NCI-H128 (cell line): ENCODE results near the gene CELA2A.
A peak's percentile ranks its signal among the peaks of the same experiment; 100 is the strongest.
"Not testable (repeated sequence)": the region's sequence is repeated elsewhere in the genome, so short reads cannot be mapped to it uniquely, and the experiment has no call there.

Experiments
- DNase-seq: peaks from one replicate; lab custom pipeline; 2025; ENCODE audit not compliant: unreplicated experiment; lab: John Stamatoyannopoulos, UW

Gene CELA2A

DNA sequence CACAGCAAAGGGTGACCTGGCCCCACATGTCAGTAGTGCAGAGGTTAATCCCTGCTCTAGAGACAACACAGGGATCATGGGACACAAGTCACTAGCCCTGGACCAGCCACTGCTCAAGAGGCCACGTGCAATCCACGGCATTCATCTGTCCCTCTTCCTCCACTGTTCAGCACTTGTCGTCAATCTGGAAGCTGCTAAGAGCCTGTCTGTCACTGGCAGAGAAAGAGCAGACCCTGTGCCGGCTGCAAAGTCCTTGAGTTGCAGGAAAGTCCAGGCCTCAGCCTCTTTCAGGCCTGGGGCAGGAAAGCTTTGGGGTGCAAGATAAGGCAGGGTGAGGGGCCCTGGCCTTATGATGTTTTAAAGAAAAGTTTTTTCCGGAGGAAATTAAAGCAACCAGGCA, 36.1 kb downstream of the CELA2A start:
- no peak for DNase-seq

DNA sequence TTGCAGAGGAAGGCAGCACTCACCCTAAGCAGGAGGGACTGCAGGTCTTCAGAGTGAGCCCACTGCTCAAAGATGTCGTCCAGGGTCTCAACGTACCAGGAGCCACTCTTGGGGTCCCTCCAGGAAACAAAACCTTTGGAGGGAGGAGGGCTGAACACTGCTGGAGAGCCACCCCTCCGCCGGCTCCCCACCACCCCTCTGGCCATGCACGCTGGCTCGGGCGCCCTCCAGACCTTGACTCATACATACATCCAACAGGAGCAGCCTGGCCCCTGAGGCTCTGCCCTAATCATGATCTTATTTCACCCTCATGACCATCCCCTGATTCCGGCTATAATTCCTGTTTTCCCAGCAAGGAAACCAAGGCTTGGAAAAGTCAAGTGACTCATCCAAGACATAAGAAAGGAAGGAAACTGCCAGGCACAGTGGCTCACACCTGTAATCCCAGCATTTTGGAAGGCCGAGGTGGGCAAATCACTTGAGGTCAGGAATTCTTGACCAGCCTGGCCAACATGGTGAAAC, 37.4 kb downstream of the CELA2A start:
- DNase-seq, result no peak

GRCh38 chr1:15500184-15501178, 43.9 kb downstream of the CELA2A start:
- DNase-seq, result no peak

DNA sequence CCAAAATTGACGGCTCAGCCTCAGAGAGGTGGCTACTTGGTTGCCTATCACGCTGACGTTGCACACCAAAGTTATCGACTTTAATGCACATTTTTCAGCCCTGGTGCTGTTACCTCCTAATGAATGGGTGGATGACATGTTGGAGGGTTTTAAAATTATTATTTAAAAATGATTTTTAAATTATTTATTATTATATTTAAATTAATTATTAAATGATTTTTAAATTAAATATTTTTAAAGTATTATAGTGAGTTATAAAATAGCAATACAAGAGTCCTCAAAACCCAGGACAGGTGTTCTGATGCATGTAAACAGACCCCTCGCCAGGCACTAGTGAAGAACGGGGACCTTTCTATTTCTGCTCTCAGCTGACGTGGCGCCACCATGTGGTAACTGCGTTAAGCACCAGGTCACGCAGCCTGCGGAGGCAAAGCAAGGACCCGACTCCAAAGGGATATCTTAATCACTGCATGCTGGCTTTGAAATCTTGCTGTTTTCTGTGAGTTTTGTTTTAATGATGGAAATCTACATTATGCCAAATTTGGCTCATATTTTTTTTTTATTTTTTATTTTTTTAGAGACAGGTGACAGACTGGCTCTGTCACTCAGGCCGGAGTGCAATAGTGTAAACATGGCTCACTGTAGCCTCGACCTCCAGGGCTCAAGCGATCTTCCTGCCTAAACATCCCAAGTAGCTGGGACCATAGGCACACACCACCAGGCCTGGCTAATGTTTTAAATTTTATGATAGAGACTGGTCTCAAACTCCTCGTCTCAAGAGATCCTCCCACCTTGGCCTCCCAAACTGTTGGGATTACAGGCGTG, 44.9 kb downstream of the CELA2A start:
- DNase-seq, result peak; percentile 30

GRCh38 chr1:15504436-15504835, 47.9 kb downstream of the CELA2A start:
- no peak for DNase-seq

- DNase-seq, result no peak
These were observed 50.3 kb downstream of the CELA2A start for GRCh38 chr1:15506831-15507230.

DNA sequence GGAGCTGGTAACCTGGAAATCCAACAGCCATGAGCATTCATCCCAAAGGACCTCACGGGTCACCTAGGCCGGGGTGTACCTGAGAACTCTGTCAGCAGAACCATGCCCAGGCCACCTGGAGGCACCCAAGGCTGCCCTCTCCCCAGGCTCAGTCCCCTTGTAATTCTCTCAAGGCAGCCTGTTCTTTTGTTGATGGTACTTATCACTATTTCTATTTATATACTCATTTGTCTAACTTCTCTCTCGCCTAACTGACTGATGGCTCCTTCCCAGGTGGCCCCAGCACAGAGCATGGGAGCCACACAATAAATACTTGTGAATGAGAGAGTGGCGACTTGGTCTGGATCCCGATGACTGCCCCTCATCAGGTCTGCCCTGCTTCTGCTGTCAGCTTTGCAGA, 50.7 kb downstream of the CELA2A start:
- no peak for DNase-seq

DNA sequence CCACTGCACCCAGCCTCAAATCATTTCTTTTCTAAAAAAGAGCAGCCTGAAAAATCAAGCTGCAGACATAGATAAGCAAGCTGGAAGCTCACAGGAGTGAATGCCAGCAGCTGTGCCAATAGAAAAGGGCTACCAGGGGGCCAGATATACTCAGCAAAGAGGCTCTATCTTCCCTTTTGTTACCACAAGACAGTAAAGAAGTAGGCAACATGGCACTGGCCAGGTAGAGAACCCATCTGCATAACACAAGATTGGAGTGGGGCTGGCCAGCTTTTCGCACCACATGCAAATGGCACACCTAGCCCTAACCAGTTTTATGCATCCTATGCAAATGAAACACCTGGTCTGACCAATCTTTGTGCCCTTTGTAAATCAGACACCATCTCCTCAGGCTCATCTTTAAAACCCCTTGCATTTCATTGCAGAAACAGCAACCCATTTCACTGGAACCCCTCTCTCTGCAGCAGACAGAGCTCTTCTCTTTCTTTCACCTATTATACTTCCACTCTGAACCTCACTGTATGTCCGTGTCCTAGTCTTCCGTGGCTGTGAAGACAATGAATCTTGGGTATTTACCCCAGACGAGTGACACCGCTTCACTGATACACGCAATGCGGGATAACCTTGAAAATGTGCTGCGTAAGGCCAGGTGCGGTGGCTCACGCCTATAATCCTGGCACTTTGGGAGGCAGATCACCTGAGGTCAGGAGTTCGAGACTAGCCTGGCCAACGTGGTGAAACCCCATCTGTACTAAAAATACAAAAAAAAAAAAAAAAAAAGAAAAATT, 52.4 kb downstream of the CELA2A start:
- no peak for DNase-seq

- DNase-seq, result no peak
These were observed 53.1 kb downstream of the CELA2A start for GRCh38 chr1:15509586-15509985.

DNA sequence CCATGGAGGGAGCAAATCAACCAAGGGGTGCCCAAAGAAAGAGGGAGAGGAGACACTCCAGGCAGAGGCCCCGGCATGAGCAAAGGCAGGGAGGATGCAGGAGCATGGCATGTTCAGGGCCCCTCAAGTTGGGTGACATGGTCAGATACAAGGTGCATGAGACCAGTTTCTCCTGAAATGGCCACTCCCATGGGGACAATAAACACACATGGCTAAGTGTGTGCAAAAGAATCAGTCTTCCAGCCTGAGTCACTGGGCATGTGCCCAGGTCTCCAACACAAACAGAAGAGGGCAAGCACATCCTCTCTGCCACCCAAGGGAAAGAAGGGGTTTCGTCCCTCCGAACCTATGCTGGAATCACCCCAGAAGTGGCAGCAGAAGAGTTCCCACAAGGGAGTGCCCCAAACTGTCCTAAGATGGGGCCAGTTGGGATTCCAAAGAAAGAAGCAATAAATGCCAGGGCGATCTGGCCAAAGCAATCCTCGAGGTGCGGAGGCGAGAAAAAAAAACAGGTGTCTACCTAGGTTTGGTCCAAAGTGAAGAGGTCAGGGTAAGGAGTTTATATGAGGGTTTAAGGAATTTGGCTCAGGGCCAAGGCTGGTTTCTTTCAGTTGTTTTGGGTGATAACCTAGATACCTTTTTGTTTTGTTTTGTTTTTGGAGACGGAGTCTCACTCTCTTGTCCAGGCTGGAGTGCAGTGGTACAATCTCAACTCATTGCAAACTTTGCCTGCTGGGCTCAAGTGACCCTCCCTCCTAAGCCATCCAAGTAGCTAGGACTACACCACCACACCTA, 54.3 kb downstream of the CELA2A start:
- DNase-seq, result no peak

DNA sequence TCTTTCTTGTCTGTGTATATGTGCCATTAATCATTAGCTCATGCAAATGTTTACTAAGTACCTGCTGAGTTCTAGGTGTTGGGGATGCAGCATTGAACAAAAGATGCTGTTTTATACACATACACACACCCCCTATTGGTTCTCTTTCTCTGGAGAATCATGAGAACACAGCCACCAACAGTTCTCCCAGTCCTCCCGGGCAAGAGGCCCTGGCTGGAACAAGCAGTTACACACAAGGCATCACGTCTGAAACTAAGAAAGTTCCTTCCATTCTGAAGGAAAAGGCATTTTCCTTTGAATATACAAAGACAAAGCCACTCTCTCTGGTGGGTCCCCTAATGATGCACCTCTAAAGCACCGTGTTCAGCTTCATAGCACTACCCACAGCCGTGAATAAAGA, 56.7 kb downstream of the CELA2A start:
- no peak for DNase-seq

DNA sequence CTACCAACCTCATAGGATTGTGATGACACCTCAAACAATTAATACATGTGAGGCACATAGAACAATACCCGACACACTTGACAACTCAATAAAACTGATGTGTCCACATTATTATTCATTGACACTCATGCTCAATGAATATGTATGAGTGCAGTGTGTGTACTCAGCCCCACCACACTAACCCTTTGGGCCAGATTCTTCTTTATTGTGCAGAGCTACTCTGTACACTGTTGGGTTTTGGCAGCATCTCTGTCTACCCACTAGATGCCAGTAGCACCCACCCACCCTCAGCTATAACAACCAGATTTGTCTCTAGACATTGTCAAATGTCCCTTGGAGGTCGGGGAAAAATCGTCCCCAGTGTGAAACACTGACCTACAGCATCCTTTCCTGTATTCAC, 57.4 kb downstream of the CELA2A start:
- no peak for DNase-seq

- not testable (repeated sequence) for DNase-seq
These were observed 58.0 kb downstream of the CELA2A start for GRCh38 chr1:15514557-15514956.

GRCh38 chr1:15515022-15515663, 58.6 kb downstream of the CELA2A start:
- DNase-seq, result no peak

GRCh38 chr1:15519625-15520024, 63.1 kb downstream of the CELA2A start:
- no peak for DNase-seq

DNA sequence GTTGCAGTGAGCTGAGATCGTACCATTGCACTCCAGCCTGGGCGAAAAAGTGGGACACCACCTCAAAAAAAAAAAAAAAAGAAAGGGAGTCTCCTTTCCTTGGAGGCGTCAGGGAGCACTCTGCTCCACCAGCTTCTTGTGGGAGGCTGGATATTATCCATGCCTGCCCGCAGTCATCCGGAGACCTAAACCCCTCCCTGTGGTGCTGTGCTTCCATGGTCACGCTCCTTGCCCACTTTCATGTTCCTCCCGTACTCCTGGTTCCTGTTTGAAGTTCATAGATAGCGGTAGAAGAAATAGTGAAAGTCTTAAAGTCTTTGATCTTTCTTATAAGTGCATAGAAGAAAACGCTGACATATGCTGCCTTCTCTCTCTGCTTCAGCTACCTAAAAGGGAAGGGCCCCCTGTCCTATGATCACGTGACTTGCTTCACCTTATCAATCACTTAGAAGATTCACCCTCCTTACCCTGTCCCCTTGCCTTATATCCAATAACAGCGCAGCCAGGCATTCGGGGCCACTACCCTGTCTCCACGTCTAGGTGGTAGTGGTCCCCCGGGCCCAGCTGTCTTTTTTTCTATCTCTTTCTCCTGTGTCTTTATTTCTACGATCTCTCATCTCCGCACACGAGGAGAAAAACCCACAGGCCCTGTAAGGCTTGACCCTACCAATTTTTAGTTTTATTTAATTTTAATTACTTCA, 64.8 kb downstream of the CELA2A start:
- not testable (repeated sequence) for DNase-seq
